Mesendoderm (in vitro differentiated cells): ENCODE results near the gene ZC3H15.

Experiments used
- DNase-seq: peaks from one replicate; pipeline ENCODE4 v3.0.0; 2013
- H2AK5ac ChIP-seq: 2 replicates; pipeline ENCODE4 v1.6.1; 2013; ENCODE audit warnings: low read length, inconsistent platforms
- H2BK120ac ChIP-seq: 2 replicates; pipeline ENCODE4 v1.6.1; 2013; ENCODE audit warnings: low read depth, mild to moderate bottlenecking, low read length, moderate library complexity, mixed read lengths
- H2BK15ac ChIP-seq: replicated peaks from 2 replicates; pipeline ENCODE4 v1.6.1; 2013; ENCODE audit warnings: low read depth, mild to moderate bottlenecking, moderate library complexity
- H2BK5ac ChIP-seq: 2 replicates; pipeline ENCODE4 v1.6.1; 2013; ENCODE audit warnings: low read length, inconsistent platforms
- H3K18ac ChIP-seq: 2 replicates; pipeline ENCODE4 v1.6.1; 2013; ENCODE audit warnings: mild to moderate bottlenecking, low read length, mixed read lengths
- H3K23ac ChIP-seq: one replicate; pipeline ENCODE4 v1.6.1; 2013; ENCODE audit warnings: low read length
- H3K27ac ChIP-seq: 2 replicates; pipeline ENCODE4 v1.5.1; 2013; ENCODE audit warnings: low read depth, mild to moderate bottlenecking, inconsistent platforms, low read length, moderate library complexity
- H3K27me3 ChIP-seq: 2 replicates; pipeline ENCODE4 v1.6.1; 2013; ENCODE audit warnings: low read length, control low read depth, mild to moderate bottlenecking, inconsistent platforms; ENCODE audit not compliant: insufficient read depth, poor library complexity
- H3K36me3 ChIP-seq: 2 replicates; pipeline ENCODE4 v1.6.1; 2013; ENCODE audit warnings: low read length, inconsistent platforms; ENCODE audit not compliant: control insufficient read depth, insufficient read depth
- H3K4ac ChIP-seq: one replicate; pipeline ENCODE4 v1.6.1; 2013; ENCODE audit warnings: low read depth, mild to moderate bottlenecking, low read length, moderate library complexity
- H3K4me1 ChIP-seq: 2 replicates; pipeline ENCODE4 v1.6.1; 2013; ENCODE audit warnings: low read depth, low read length, inconsistent platforms; ENCODE audit not compliant: control insufficient read depth
- H3K4me2 ChIP-seq: 2 replicates; pipeline ENCODE4 v1.6.1; 2013; ENCODE audit warnings: low read length
- H3K4me3 ChIP-seq: 2 replicates; pipeline ENCODE4 v1.5.1; 2013; ENCODE audit warnings: mild to moderate bottlenecking, low read length
- H3K56ac ChIP-seq: one replicate; pipeline ENCODE4 v1.6.1; 2013; ENCODE audit warnings: low read length
- H3K79me1 ChIP-seq: 2 replicates; pipeline ENCODE4 v1.6.1; 2013; ENCODE audit warnings: low read length, inconsistent platforms
- H3K79me2 ChIP-seq: 2 replicates; pipeline ENCODE4 v1.6.1; 2013; ENCODE audit warnings: mild to moderate bottlenecking, low read length; ENCODE audit not compliant: control insufficient read depth, insufficient read depth
- H3K9ac ChIP-seq: 2 replicates; pipeline ENCODE4 v1.6.1; 2013; ENCODE audit warnings: low read length, inconsistent platforms
- H4K5ac ChIP-seq: one replicate; pipeline ENCODE4 v1.6.1; 2013; ENCODE audit warnings: low read length
- H4K8ac ChIP-seq: one replicate; pipeline ENCODE4 v1.6.1; 2013; ENCODE audit warnings: low read depth, mild to moderate bottlenecking, control low read depth, low read length, moderate library complexity
- WGBS: extraction: QIAGEN DNeasy Blood & Tissue Kit; methylation state at CpG from one replicate; pipeline ENCODE4 v1.1.7; 2013; ENCODE audit warnings: low lambda C conversion rate, missing lambda C conversion rate; ENCODE audit not compliant: insufficient coverage; ENCODE audit errors: extremely low coverage; 5-methylcytosine and 5-hydroxymethylcytosine counted together

ZC3H15 gene

GRCh38 chr2:186523791-186524190 lies 37.7 kb downstream of the ZC3H15 start:
- Histone ChIP-seq H2BK15ac (no peak overlapping the region), H3K27me3 (no peaks in the 10 kb centered on the region), H3K36me3 (no peaks in the 10 kb centered on the region), H3K79me2 (no peaks in the 10 kb centered on the region), H3K4me3 (no peak overlapping the region), H2BK120ac (no peak overlapping the region), H3K4ac (no peak overlapping the region), H3K23ac (no peak overlapping the region), H3K18ac (no peak overlapping the region), H3K4me2 (no peak overlapping the region), H4K5ac (no peak overlapping the region), H2AK5ac (no peak overlapping the region), H3K79me1 (no peaks in the 10 kb centered on the region), H3K9ac (no peak overlapping the region), H4K8ac (no peak overlapping the region), H2BK5ac (no peak overlapping the region), H3K56ac (no peak overlapping the region), H3K4me1 (no peaks in the 10 kb centered on the region), H3K27ac (no peak overlapping the region)
- no peak for DNase-seq
- WGBS: no CpG with 5 or more reads among the region's 1 CpG

- Histone ChIP-seq H3K27ac (no peak overlapping the region), H2BK5ac (no peak overlapping the region), H3K56ac (no peak overlapping the region), H3K4me3 (no peak overlapping the region), H3K4ac (no peak overlapping the region), H4K8ac (no peak overlapping the region), H3K4me2 (no peak overlapping the region), H3K4me1 (no peaks in the 10 kb centered on the region), H4K5ac (no peak overlapping the region), H3K18ac (no peak overlapping the region), H2BK15ac (no peak overlapping the region), H3K79me2 (no peaks in the 10 kb centered on the region), H3K27me3 (no peaks in the 10 kb centered on the region), H3K23ac (no peak overlapping the region), H3K9ac (no peak overlapping the region), H3K79me1 (no peaks in the 10 kb centered on the region), H2BK120ac (no peak overlapping the region), H2AK5ac (no peak overlapping the region), H3K36me3 (no peaks in the 10 kb centered on the region)
- DNase-seq: no peak
- no CpG with 5 or more reads among the region's 2 CpGs for WGBS
Measured at GRCh38 chr2:186526281-186526680, 40.2 kb downstream of the ZC3H15 start.

GRCh38 chr2:186530314-186530713 lies 44.3 kb downstream of the ZC3H15 start:
- H2BK15ac ChIP-seq: no peak overlapping the region
- H3K9ac ChIP-seq: no peak overlapping the region
- H3K27me3 ChIP-seq: no peaks in the 10 kb centered on the region
- DNase-seq: no peak
- no peak overlapping the region for H3K18ac ChIP-seq
- H2BK5ac ChIP-seq: no peak overlapping the region
- H4K5ac ChIP-seq: no peak overlapping the region
- no peak overlapping the region for H3K4me3 ChIP-seq
- H3K79me1 ChIP-seq: no peaks in the 10 kb centered on the region
- no peak overlapping the region for H2BK120ac ChIP-seq
- no peak overlapping the region for H3K4me2 ChIP-seq
- H3K4me1 ChIP-seq: no peaks in the 10 kb centered on the region
- no peaks in the 10 kb centered on the region for H3K79me2 ChIP-seq
- H3K27ac ChIP-seq: no peak overlapping the region
- H4K8ac ChIP-seq: no peak overlapping the region
- no CpG with 5 or more reads among the region's 3 CpGs for WGBS
- H2AK5ac ChIP-seq: no peak overlapping the region
- no peak overlapping the region for H3K56ac ChIP-seq
- H3K23ac ChIP-seq: no peak overlapping the region
- no peak overlapping the region for H3K4ac ChIP-seq
- H3K36me3 ChIP-seq: no peaks in the 10 kb centered on the region

DNA sequence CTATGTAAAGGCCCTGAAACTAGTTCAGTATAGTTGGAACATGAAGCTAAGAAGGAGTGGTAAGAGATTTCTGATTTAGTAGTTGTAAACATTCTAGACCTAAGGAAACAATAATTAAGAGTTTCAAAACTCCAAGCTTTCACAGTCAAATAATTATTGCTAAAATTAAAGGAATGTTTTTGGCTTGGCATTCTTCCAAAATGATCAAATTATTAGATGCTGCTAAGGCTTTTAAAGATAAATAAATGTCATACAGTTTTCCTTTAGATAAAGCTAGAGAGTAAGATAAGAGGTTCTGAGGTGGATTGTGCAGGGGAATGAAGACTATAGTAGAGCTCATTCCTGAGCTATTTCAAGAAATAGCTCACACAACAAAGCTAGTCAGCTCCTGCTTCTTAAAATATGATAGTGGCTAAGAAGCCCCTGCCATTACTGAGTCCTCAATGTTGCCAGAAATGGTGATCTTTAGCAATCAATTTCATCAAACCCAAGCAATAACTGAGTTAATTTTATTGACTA lies 45.3 kb downstream of the ZC3H15 start:
- Histone ChIP-seq H3K4me1 (no peaks in the 10 kb centered on the region), H4K8ac (no peak overlapping the region), H3K27ac (no peak overlapping the region), H3K23ac (no peak overlapping the region), H3K79me2 (no peaks in the 10 kb centered on the region), H2BK5ac (no peak overlapping the region), H3K4ac (no peak overlapping the region), H3K27me3 (no peaks in the 10 kb centered on the region), H2BK120ac (no peak overlapping the region), H3K4me2 (no peak overlapping the region), H3K4me3 (no peak overlapping the region), H3K9ac (no peak overlapping the region), H2AK5ac (no peak overlapping the region), H4K5ac (no peak overlapping the region), H3K56ac (no peak overlapping the region), H3K79me1 (no peaks in the 10 kb centered on the region), H2BK15ac (no peak overlapping the region), H3K18ac (no peak overlapping the region), H3K36me3 (no peaks in the 10 kb centered on the region)
- DNase-seq: no peak

DNA sequence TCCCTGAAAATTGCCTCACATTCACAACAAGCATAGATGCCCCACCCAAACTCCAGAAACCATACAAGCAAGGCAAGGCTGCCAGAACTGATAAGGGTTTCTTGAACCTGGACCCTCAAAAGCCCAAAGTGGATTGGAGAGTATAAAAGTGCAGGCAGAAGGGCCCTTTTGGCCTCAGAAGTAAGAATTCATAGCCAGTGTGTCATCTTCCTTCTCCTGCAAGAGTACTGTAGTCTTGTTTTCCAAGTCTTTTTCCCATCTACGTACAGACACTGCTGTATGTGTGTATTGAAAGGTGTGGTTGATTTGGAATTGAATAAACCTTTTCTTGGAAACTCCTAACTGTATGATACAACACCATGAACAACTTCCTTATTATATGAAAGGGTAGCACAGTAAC lies 46.8 kb downstream of the ZC3H15 start:
- no CpG with 5 or more reads among the region's 1 CpG for WGBS
- Histone ChIP-seq H3K4me3 (no peak overlapping the region), H3K9ac (no peak overlapping the region), H3K4me1 (no peaks in the 10 kb centered on the region), H3K23ac (no peak overlapping the region), H2AK5ac (no peak overlapping the region), H2BK120ac (no peak overlapping the region), H2BK5ac (no peak overlapping the region), H3K27ac (no peak overlapping the region), H3K36me3 (no peaks in the 10 kb centered on the region), H3K4me2 (no peak overlapping the region), H2BK15ac (no peak overlapping the region), H3K56ac (no peak overlapping the region), H3K4ac (no peak overlapping the region), H4K8ac (no peak overlapping the region), H3K79me1 (no peaks in the 10 kb centered on the region), H3K27me3 (no peaks in the 10 kb centered on the region), H3K18ac (no peak overlapping the region), H3K79me2 (no peaks in the 10 kb centered on the region), H4K5ac (no peak overlapping the region)
- DNase-seq: no peak

DNA sequence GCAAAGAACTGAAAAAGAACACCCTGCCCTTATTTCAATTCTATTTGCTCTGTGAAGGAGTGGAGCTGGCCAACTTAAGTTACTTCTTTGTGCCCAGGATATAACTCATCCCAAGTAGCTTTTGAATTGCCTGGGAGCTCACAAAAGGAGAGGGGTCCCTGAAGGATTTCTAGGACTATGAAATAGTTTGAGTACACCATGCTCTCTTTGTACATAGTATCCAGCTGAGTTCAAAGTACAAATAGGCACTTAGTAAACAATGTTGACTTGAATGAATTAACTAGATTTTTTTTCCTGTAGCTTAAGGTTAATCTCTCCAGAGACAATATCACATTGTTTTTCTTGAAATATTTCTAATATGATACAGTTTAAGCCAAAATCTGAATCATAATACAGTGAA lies 47.7 kb downstream of the ZC3H15 start:
- Histone ChIP-seq H3K79me2 (no peaks in the 10 kb centered on the region), H2BK5ac (no peak overlapping the region), H4K5ac (no peak overlapping the region), H3K27ac (no peak overlapping the region), H2AK5ac (no peak overlapping the region), H3K36me3 (no peaks in the 10 kb centered on the region), H3K9ac (no peak overlapping the region), H2BK15ac (no peak overlapping the region), H3K4me2 (no peak overlapping the region), H3K18ac (no peak overlapping the region), H3K4me1 (no peaks in the 10 kb centered on the region), H4K8ac (peak overlapping the region; percentile 13), H3K79me1 (no peaks in the 10 kb centered on the region), H3K27me3 (no peaks in the 10 kb centered on the region), H3K4ac (no peak overlapping the region), H3K23ac (no peak overlapping the region), H3K56ac (no peak overlapping the region), H3K4me3 (no peak overlapping the region), H2BK120ac (no peak overlapping the region)
- no peak for DNase-seq
